Measurements from ENCODE around the gene NR2F1.
A peak's percentile ranks its signal among the peaks of the same experiment; 100 is the strongest.

NR2F1 gene

DNA sequence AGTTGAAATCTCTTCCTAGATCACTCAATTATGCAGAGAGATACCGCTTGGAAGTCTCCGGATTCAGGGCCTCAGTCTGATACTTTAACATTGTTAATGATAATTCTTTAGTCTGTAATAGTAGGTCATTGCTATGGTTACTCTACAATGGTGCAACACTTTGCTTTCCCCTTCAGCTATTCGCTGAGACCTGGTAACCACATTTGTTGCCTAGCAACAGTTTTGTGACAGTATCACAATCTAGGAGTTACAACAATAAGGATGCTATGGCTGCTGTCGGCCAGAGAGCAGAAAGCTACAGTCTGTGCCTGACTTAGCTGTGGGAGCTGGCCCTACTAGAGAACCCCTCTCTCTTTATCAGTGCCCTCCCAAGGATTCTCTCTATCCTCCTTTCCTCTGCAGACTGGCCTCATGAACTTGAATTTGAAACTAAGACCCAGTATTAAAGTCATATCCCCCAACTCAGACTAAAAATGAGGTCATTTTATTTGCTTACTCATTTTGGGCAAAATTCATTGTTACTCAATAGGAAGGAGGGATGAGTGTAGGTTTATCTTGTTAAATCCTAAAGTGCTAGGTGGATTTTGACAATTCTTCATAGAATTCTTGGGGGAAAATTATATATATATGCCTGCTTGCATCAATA lies 39.3 kb downstream of the NR2F1 start:
- FAIRE-seq (peak; percentile 82), DNase-seq (ENCODE audit: insufficient read length, low spot score) (no peak)
- no peak for TF ChIP-seq PAX5 (IDR thresholded peaks at IDR 0.05; ENCODE audit: insufficient read depth, low read length, severe bottlenecking)
- TF ChIP-seq SPI1 (IDR thresholded peaks at IDR 0.05; ENCODE audit: low read depth, low read length) = no peak
- TF ChIP-seq POLR2A (IDR thresholded peaks at IDR 0.05; ENCODE audit: low read depth, low read length) = no peak
- no peak for TF ChIP-seq TAF1 (IDR thresholded peaks at IDR 0.05; ENCODE audit: low read depth, low read length)
- no peak for TF ChIP-seq POLR2AphosphoS5 (IDR thresholded peaks at IDR 0.05; ENCODE audit: low read depth, low read length)
- TF ChIP-seq POU2F2 (IDR thresholded peaks at IDR 0.05; ENCODE audit: low read depth, low read length) = no peak

DNA sequence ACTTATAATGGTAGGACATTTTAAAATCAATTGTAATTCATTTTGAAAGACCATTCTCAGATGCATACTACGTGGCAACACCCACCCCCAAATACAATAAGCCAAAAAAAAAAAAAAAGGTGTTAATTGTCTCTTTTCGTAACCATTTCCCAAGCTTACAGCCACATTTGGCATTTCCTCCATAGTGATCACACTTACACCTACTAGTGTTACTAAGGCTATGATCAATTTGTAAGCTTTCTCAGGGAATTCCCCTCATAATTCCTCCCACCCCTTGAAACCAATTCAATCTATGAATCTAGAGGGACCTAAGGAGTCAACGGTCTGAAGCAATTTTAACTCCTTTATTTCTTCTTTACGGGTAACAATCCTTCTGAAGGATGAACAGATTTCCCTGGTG lies 40.1 kb downstream of the NR2F1 start:
- TF ChIP-seq POLR2AphosphoS5 (IDR thresholded peaks at IDR 0.05; ENCODE audit: low read depth, low read length) (no peak), POLR2A (IDR thresholded peaks at IDR 0.05; ENCODE audit: low read depth, low read length) (no peak), POU2F2 (IDR thresholded peaks at IDR 0.05; ENCODE audit: low read depth, low read length) (no peak), SPI1 (IDR thresholded peaks at IDR 0.05; ENCODE audit: low read depth, low read length) (no peak), PAX5 (IDR thresholded peaks at IDR 0.05; ENCODE audit: insufficient read depth, low read length, severe bottlenecking) (no peak), TAF1 (IDR thresholded peaks at IDR 0.05; ENCODE audit: low read depth, low read length) (no peak)
- DNase-seq (ENCODE audit: insufficient read length, low spot score) (no peak), FAIRE-seq (no peak)

DNA sequence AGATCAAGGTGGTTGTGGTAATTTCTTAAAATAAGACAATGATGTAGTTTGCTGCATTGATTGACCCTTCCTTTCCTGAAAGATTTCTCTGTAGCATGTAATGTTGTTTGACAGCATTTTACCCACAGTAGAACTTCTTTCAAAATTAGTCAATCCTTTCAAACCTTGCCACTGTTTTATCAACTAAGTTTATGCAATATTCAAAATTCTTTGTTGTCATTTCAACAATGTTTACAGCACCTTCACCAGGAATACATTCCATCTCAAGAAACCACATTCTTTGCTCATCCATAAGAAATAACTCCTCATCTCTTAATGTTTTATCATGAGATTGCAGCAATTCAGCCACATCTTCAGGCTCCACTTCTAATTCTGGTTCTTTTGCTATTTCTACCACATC lies 43.8 kb downstream of the NR2F1 start:
- FAIRE-seq = peak; percentile 13
- no peak for DNase-seq (ENCODE audit: insufficient read length, low spot score)
- TF ChIP-seq TAF1 (IDR thresholded peaks at IDR 0.05; ENCODE audit: low read depth, low read length) = no peak
- TF ChIP-seq POLR2AphosphoS5 (IDR thresholded peaks at IDR 0.05; ENCODE audit: low read depth, low read length) = no peak
- TF ChIP-seq PAX5 (IDR thresholded peaks at IDR 0.05; ENCODE audit: insufficient read depth, low read length, severe bottlenecking) = no peak
- TF ChIP-seq POLR2A (IDR thresholded peaks at IDR 0.05; ENCODE audit: low read depth, low read length) = no peak
- no peak for TF ChIP-seq SPI1 (IDR thresholded peaks at IDR 0.05; ENCODE audit: low read depth, low read length)
- no peak for TF ChIP-seq POU2F2 (IDR thresholded peaks at IDR 0.05; ENCODE audit: low read depth, low read length)

DNA sequence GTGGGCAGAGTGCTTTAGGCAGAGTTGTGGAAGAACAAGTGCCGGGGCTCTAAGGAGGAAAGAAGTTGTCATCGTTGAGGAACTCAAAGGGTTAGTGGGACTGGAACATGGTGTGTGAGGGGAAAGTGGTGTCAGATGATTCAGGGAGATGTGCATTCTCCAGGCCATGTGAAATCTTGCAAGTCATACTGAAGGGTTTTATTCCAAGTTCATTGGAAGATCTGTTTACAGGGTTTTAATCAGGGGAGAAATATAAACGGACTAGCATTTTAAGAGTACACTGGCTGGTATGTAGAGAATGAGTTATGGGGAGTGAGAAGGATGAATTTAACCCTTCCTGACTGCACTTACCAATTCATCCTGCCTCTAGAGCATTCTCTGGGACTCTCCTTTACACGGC lies 49.3 kb downstream of the NR2F1 start:
- FAIRE-seq = no peak
- TF ChIP-seq POLR2A (IDR thresholded peaks at IDR 0.05; ENCODE audit: low read depth, low read length) = no peak
- no peak for TF ChIP-seq TAF1 (IDR thresholded peaks at IDR 0.05; ENCODE audit: low read depth, low read length)
- TF ChIP-seq SPI1 (IDR thresholded peaks at IDR 0.05; ENCODE audit: low read depth, low read length) = no peak
- no peak for TF ChIP-seq POLR2AphosphoS5 (IDR thresholded peaks at IDR 0.05; ENCODE audit: low read depth, low read length)
- TF ChIP-seq PAX5 (IDR thresholded peaks at IDR 0.05; ENCODE audit: insufficient read depth, low read length, severe bottlenecking) = no peak
- no peak for TF ChIP-seq POU2F2 (IDR thresholded peaks at IDR 0.05; ENCODE audit: low read depth, low read length)
- DNase-seq (ENCODE audit: insufficient read length, low spot score) = no peak

DNA sequence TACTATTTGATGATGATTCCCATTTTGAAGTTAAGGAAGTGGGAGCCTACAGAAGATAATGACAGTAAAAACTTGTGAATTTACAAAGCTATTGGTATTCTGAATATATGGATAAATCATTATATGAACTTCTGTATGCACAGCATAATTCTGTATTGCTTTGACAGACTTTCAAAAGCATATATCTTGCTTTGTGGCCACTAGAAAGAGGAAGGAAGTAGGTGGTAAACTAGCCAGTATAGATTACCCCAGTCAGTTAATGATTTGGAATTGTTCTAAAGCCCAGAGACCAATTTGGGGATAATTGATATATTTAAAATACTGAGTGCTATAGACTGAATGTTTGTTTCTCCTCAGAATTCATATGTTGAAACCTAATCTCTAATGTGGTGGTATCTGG lies 53.0 kb downstream of the NR2F1 start:
- FAIRE-seq = no peak
- DNase-seq (ENCODE audit: insufficient read length, low spot score) = no peak
- no peak for TF ChIP-seq TAF1 (IDR thresholded peaks at IDR 0.05; ENCODE audit: low read depth, low read length)

DNA sequence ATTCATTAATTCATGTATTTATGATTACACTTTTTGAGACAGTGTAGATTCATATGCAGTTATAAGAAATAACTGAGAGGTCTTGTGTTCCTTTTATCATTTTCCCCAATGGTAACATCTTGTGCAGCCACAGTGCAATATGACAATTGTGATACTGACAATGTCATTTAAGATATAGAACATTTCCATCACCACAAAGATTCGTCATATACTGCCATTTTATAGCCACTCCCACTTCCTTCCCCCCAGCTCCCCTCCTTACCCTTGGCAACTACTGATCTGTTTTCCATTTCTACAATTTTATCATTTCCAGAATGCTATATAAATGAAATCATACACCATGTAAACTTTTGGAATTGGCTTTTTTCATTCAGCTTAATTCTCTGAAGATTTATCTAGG lies 53.8 kb downstream of the NR2F1 start:
- no peak for TF ChIP-seq POLR2A (IDR thresholded peaks at IDR 0.05; ENCODE audit: low read depth, low read length)
- TF ChIP-seq SPI1 (IDR thresholded peaks at IDR 0.05; ENCODE audit: low read depth, low read length) = no peak
- no peak for TF ChIP-seq POLR2AphosphoS5 (IDR thresholded peaks at IDR 0.05; ENCODE audit: low read depth, low read length)
- TF ChIP-seq PAX5 (IDR thresholded peaks at IDR 0.05; ENCODE audit: insufficient read depth, low read length, severe bottlenecking) = no peak
- TF ChIP-seq TAF1 (IDR thresholded peaks at IDR 0.05; ENCODE audit: low read depth, low read length) = no peak
- no peak for TF ChIP-seq POU2F2 (IDR thresholded peaks at IDR 0.05; ENCODE audit: low read depth, low read length)
- no peak for FAIRE-seq
- no peak for DNase-seq (ENCODE audit: insufficient read length, low spot score)

DNA sequence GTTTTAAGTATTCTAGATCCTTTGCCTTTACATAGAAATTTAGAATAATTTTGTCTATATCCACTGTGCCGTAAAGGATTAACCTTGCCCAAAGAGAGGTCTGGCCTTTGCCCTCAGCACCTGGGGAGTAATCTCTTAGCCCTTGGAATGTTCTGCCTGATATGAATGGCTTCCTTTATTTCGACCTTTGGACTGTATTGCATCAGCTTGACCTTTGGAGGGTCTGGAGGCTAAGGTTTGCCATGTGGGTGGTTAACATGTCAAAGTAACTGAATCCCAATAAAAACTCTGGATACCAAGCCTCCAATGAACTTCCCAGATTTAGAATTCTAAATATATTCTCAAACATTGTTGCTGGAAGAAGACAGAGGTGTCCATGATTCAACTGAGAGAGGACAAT lies 54.7 kb downstream of the NR2F1 start:
- TF ChIP-seq POU2F2 (IDR thresholded peaks at IDR 0.05; ENCODE audit: low read depth, low read length) (no peak), SPI1 (IDR thresholded peaks at IDR 0.05; ENCODE audit: low read depth, low read length) (no peak), POLR2AphosphoS5 (IDR thresholded peaks at IDR 0.05; ENCODE audit: low read depth, low read length) (no peak), PAX5 (IDR thresholded peaks at IDR 0.05; ENCODE audit: insufficient read depth, low read length, severe bottlenecking) (no peak), TAF1 (IDR thresholded peaks at IDR 0.05; ENCODE audit: low read depth, low read length) (no peak), POLR2A (IDR thresholded peaks at IDR 0.05; ENCODE audit: low read depth, low read length) (no peak)
- FAIRE-seq (no peak), DNase-seq (ENCODE audit: insufficient read length, low spot score) (no peak)

DNA sequence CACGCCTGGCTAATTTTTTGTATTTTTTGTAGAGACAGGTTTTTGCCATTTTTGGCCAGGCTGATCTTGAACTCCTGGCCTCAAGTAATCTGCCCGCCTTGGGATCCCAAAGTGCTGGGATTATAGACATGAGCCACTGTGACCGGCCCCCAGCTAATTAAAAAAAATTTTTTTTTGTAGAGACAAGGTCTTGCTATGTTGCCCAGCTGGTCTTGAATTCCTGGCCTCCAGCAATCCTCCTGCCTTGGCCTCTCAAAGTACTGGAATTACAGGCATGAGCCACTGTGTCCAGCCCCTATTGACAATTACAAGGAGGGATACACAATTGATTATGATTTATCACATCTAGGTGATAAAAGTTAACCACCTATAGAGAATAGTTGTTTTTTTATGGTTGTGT lies 59.5 kb downstream of the NR2F1 start:
- no peak for FAIRE-seq
- DNase-seq (ENCODE audit: insufficient read length, low spot score) = no peak
- TF ChIP-seq TAF1 (IDR thresholded peaks at IDR 0.05; ENCODE audit: low read depth, low read length) (no peak), SPI1 (IDR thresholded peaks at IDR 0.05; ENCODE audit: low read depth, low read length) (no peak), POLR2AphosphoS5 (IDR thresholded peaks at IDR 0.05; ENCODE audit: low read depth, low read length) (no peak), POLR2A (IDR thresholded peaks at IDR 0.05; ENCODE audit: low read depth, low read length) (no peak), POU2F2 (IDR thresholded peaks at IDR 0.05; ENCODE audit: low read depth, low read length) (no peak), PAX5 (IDR thresholded peaks at IDR 0.05; ENCODE audit: insufficient read depth, low read length, severe bottlenecking) (no peak)
